H9 (cell line): Measurements from ENCODE around the gene BARX1. TPM values are rescaled to one million over a fixed set of nuclear protein-coding genes. Genes with fewer than 3 reads are reported as not detected.

ENCODE experiments used
- DNase-seq: peaks from one replicate; pipeline ENCODE4 v3.0.0-alpha.2; 2017
- H2AFZ ChIP-seq: one replicate; pipeline ENCODE4 v1.6.1; 2013; ENCODE audit warnings: mild to moderate bottlenecking, low read length, control low read depth, moderate library complexity
- H2AK5ac ChIP-seq: 2 replicates; pipeline ENCODE4 v1.6.1; 2013; ENCODE audit warnings: low read length, control low read depth, mixed read lengths; ENCODE audit not compliant: insufficient read length
- H2BK120ac ChIP-seq: one replicate; pipeline ENCODE4 v1.6.1; 2013; ENCODE audit warnings: low read depth, mild to moderate bottlenecking, low read length, control low read depth, inconsistent platforms; ENCODE audit not compliant: poor library complexity, severe bottlenecking
- H2BK12ac ChIP-seq: 2 replicates; pipeline ENCODE4 v1.6.1; 2013; ENCODE audit warnings: low read length, control low read depth, mixed read lengths, low read depth; ENCODE audit not compliant: insufficient read length
- H2BK15ac ChIP-seq: 2 replicates; pipeline ENCODE4 v1.6.1; 2013; ENCODE audit warnings: low read depth, low read length, control low read depth
- H2BK20ac ChIP-seq: one replicate; pipeline ENCODE4 v1.6.1; 2013; ENCODE audit warnings: low read depth, mild to moderate bottlenecking, low read length, control low read depth, inconsistent platforms; ENCODE audit not compliant: poor library complexity, severe bottlenecking
- H2BK5ac ChIP-seq: 2 replicates; pipeline ENCODE4 v1.6.1; 2013; ENCODE audit warnings: low read length, control low read depth, mixed read lengths; ENCODE audit not compliant: insufficient read length
- H3K14ac ChIP-seq: 2 replicates; pipeline ENCODE4 v1.6.1; 2013; ENCODE audit warnings: low read length, control low read depth; ENCODE audit not compliant: insufficient read depth
- H3K18ac ChIP-seq: 2 replicates; pipeline ENCODE4 v1.6.1; 2013; ENCODE audit warnings: low read depth, mild to moderate bottlenecking, mixed read lengths, low read length, control low read depth; ENCODE audit not compliant: insufficient read length
- H3K23ac ChIP-seq: 2 replicates; pipeline ENCODE4 v1.6.1; 2013; ENCODE audit warnings: low read length, control low read depth, mixed read lengths, low read depth; ENCODE audit not compliant: insufficient read length
- H3K23me2 ChIP-seq: 2 replicates; pipeline ENCODE4 v1.6.1; 2013; ENCODE audit warnings: low read depth, mild to moderate bottlenecking, mixed read lengths, low read length, control low read depth; ENCODE audit not compliant: insufficient read length, poor library complexity, severe bottlenecking
- H3K27ac ChIP-seq: 2 replicates; pipeline ENCODE4 v1.5.1; 2013; ENCODE audit warnings: low read length, control low read depth, mixed read lengths, low read depth; ENCODE audit not compliant: insufficient read length
- H3K27me3 ChIP-seq: 2 replicates; pipeline ENCODE4 v1.6.1; 2013; ENCODE audit warnings: low read length, control low read depth, inconsistent platforms; ENCODE audit not compliant: insufficient read depth
- H3K4ac ChIP-seq: 2 replicates; pipeline ENCODE4 v1.6.1; 2013; ENCODE audit warnings: low read depth, mild to moderate bottlenecking, control low read depth, inconsistent platforms, low read length, moderate library complexity
- H3K4me1 ChIP-seq: 2 replicates; pipeline ENCODE4 v1.6.1; 2013; ENCODE audit warnings: low read length, control low read depth, inconsistent platforms; ENCODE audit not compliant: insufficient read depth
- H3K4me2 ChIP-seq: 2 replicates; pipeline ENCODE4 v1.6.1; 2013; ENCODE audit warnings: low read length, control low read depth, mixed read lengths; ENCODE audit not compliant: insufficient read length, insufficient read depth
- H3K56ac ChIP-seq: 2 replicates; pipeline ENCODE4 v1.6.1; 2013; ENCODE audit warnings: low read depth, mild to moderate bottlenecking, mixed read lengths, low read length, control low read depth; ENCODE audit not compliant: insufficient read length
- H3K79me1 ChIP-seq: 2 replicates; pipeline ENCODE4 v1.6.1; 2013; ENCODE audit warnings: low read depth, mild to moderate bottlenecking, moderate library complexity, low read length, control low read depth, inconsistent platforms; ENCODE audit not compliant: insufficient read depth, poor library complexity, severe bottlenecking
- H3K79me2 ChIP-seq: 2 replicates; pipeline ENCODE4 v1.6.1; 2013; ENCODE audit warnings: low read length, control low read depth, inconsistent platforms; ENCODE audit not compliant: insufficient read depth
- H3K9ac ChIP-seq: 2 replicates; pipeline ENCODE4 v1.6.1; 2013; ENCODE audit warnings: low read length, control low read depth, mixed read lengths; ENCODE audit not compliant: insufficient read length; ENCODE audit errors: extremely low read depth
- H3K9me3 ChIP-seq: one replicate; pipeline ENCODE4 v1.6.1; 2013; ENCODE audit warnings: low read depth, low read length, inconsistent platforms; ENCODE audit not compliant: control insufficient read depth
- H3T11ph ChIP-seq: one replicate; pipeline ENCODE4 v1.6.1; 2013; ENCODE audit warnings: mild to moderate bottlenecking, low read length, control low read depth, inconsistent platforms
- H4K20me1 ChIP-seq: one replicate; pipeline ENCODE4 v1.6.1; 2013; ENCODE audit not compliant: control insufficient read depth, insufficient read length, insufficient read depth
- H4K5ac ChIP-seq: 2 replicates; pipeline ENCODE4 v1.6.1; 2013; ENCODE audit warnings: low read depth, mild to moderate bottlenecking, mixed read lengths, low read length, control low read depth; ENCODE audit not compliant: insufficient read length
- H4K8ac ChIP-seq: replicated peaks from 2 replicates; pipeline ENCODE4 v1.6.1; 2013; ENCODE audit warnings: low read length, control low read depth, mixed read lengths, low read depth; ENCODE audit not compliant: insufficient read length
- H4K91ac ChIP-seq: 2 replicates; pipeline ENCODE4 v1.6.1; 2013; ENCODE audit warnings: low read depth, mild to moderate bottlenecking, moderate library complexity, mixed read lengths, low read length, control low read depth; ENCODE audit not compliant: insufficient read length
- H3K27ac Mint-ChIP-seq, 3 experiments: 2 replicates in 2 of 3; 3 replicates in 1 of 3; pipeline ENCODE4 v1.8.0; 2020 to 2021; ENCODE audit warnings: mixed read lengths in 3 of 3, mild to moderate bottlenecking in 1 of 3, moderate library complexity in 1 of 3
- H3K27me3 Mint-ChIP-seq: 2 replicates; pipeline ENCODE4 v1.8.0; 2021; ENCODE audit warnings: low read depth, mild to moderate bottlenecking, moderate library complexity, mixed read lengths
- H3K36me3 Mint-ChIP-seq, 3 experiments: 2 replicates in 2 of 3; 3 replicates in 1 of 3; pipeline ENCODE4 v1.8.0; 2020 to 2021; ENCODE audit warnings: low read depth in 3 of 3, mixed read lengths in 3 of 3; ENCODE audit not compliant: insufficient read depth in 1 of 3
- H3K4me1 Mint-ChIP-seq, 2 experiments: 2 replicates each; pipeline ENCODE4 v1.8.0; 2020; ENCODE audit warnings: mixed read lengths in 2 of 2
- H3K4me3 Mint-ChIP-seq, 2 experiments: 2 replicates in 1 of 2; 3 replicates in 1 of 2; pipeline ENCODE4 v1.8.0; 2020 to 2021; ENCODE audit warnings: mild to moderate bottlenecking in 2 of 2, mixed read lengths in 2 of 2, moderate library complexity in 1 of 2
- H3K9me3 Mint-ChIP-seq, 2 experiments: 2 replicates in 1 of 2; 3 replicates in 1 of 2; pipeline ENCODE4 v1.8.0; 2020; ENCODE audit warnings: mild to moderate bottlenecking in 2 of 2, mixed read lengths in 2 of 2, moderate library complexity in 1 of 2
- CTCF ChIP-seq: fragments of 200-600 bp; sonication (generic); conservative IDR thresholded peaks from 3 replicates; pipeline ENCODE4 v1.8.0; 2021; ENCODE audit warnings: antibody characterized with exemption, mild to moderate bottlenecking
- WGBS: extraction: QIAGEN DNeasy Blood & Tissue Kit; methylation state at CpG from one replicate; pipeline ENCODE4 v1.1.7; 2013; ENCODE audit warnings: missing lambda C conversion rate, low lambda C conversion rate, mixed read lengths; ENCODE audit not compliant: insufficient read length; ENCODE audit errors: extremely low coverage; 5-methylcytosine and 5-hydroxymethylcytosine counted together
- total RNA-seq: library from RNA; stranded (reverse); gene quantifications from 2 replicates; pipeline ENCODE4 v1.2.1, GENCODE V29; 2021

Gene BARX1
- total RNA-seq, 1 experiment from 2014 or later = 1.2 TPM

- Histone ChIP-seq H3K27me3 (no peaks in the 10 kb centered on the region), H3K27ac (no peak overlapping the region), H2BK20ac (no peak overlapping the region), H2BK120ac (no peak overlapping the region), H3K23me2 (no peaks in the 10 kb centered on the region), H3K9ac (no peak overlapping the region), H3K4me1 (no peaks in the 10 kb centered on the region), H2AK5ac (no peak overlapping the region), H4K5ac (peak overlapping the region; percentile 21), H3K23ac (no peak overlapping the region), H3K4ac (no peak overlapping the region), H3K18ac (no peak overlapping the region), H4K91ac (no peak overlapping the region), H3K56ac (no peak overlapping the region), H3K79me2 (no peaks in the 10 kb centered on the region), H2BK15ac (no peak overlapping the region), H4K20me1 (no peaks in the 10 kb centered on the region), H3K9me3 (no peaks in the 10 kb centered on the region), H2BK5ac (no peak overlapping the region), H2AFZ (no peak overlapping the region), H2BK12ac (no peak overlapping the region), H3K79me1 (no peaks in the 10 kb centered on the region), H3K4me2 (no peak overlapping the region), H4K8ac (no peak overlapping the region), H3T11ph (no peak overlapping the region), H3K14ac (no peak overlapping the region)
- H3K9me3 Mint-ChIP-seq = no peaks in the 10 kb centered on the region
- no peak overlapping the region for H3K27ac Mint-ChIP-seq
- no peak for TF ChIP-seq CTCF
- DNase-seq = no peak
- no CpG with 5 or more reads among the region's 10 CpGs for WGBS
- H3K4me3 Mint-ChIP-seq = no peak overlapping the region
- H3K4me1 Mint-ChIP-seq = peaks cover 7 to 18% of the 10 kb centered on the region in 2 experiments
- no peaks in the 10 kb centered on the region for H3K36me3 Mint-ChIP-seq
- peaks cover 15% of the 10 kb centered on the region for H3K27me3 Mint-ChIP-seq
Measured at GRCh38 chr9:93917121-93917853, 37.9 kb downstream of the BARX1 start.
